NB4 (cell line): Measurements from ENCODE around the gene RGS3.

Source experiments
- DNase-seq: peaks from one replicate; pipeline ENCODE4 v3.0.0; 2010; ENCODE audit warnings: low read depth
- H3K4me3 ChIP-seq: one replicate; pipeline ENCODE4 v1.5.1; 2011; ENCODE audit warnings: mild to moderate bottlenecking, low read depth, low read length, moderate library complexity
- CTCF ChIP-seq: IDR thresholded peaks from one replicate; pipeline ENCODE4 v1.5.1; 2012; ENCODE audit warnings: low read depth, low read length
- MAX ChIP-seq: IDR thresholded peaks from 2 replicates; pipeline ENCODE4 v1.6.1; 2011; ENCODE audit warnings: low read depth, low read length
- MYC ChIP-seq: IDR thresholded peaks from 2 replicates; pipeline ENCODE4 v1.6.1; 2011; ENCODE audit warnings: low read depth, low read length
- POLR2A ChIP-seq: IDR thresholded peaks from 2 replicates; pipeline ENCODE4 v1.6.1; 2011; ENCODE audit warnings: mild to moderate bottlenecking; ENCODE audit not compliant: insufficient read length; ENCODE audit errors: extremely low read depth

The RGS3 gene

GRCh38 chr9:113612828-113613227, 149.3 kb downstream of the RGS3 start:
- no peak for DNase-seq
- no peak overlapping the region for H3K4me3 ChIP-seq
- no peak for TF ChIP-seq POLR2A
- TF ChIP-seq MAX, result no peak
- TF ChIP-seq CTCF, result no peak
- TF ChIP-seq MYC, result no peak

GRCh38 chr9:113613815-113614413, 150.4 kb downstream of the RGS3 start:
- no peak for DNase-seq
- TF ChIP-seq CTCF (no peak), POLR2A (no peak), MAX (no peak), MYC (no peak)
- H3K4me3 ChIP-seq, result no peak overlapping the region

GRCh38 chr9:113614843-113615648, 151.5 kb downstream of the RGS3 start:
- peak; percentile 36 for DNase-seq
- no peak for TF ChIP-seq MAX
- no peak for TF ChIP-seq POLR2A
- TF ChIP-seq CTCF, result no peak
- no peak for TF ChIP-seq MYC
- H3K4me3 ChIP-seq, result no peak overlapping the region

- TF ChIP-seq MAX (no peak), MYC (no peak), POLR2A (no peak), CTCF (no peak)
- DNase-seq, result peak; percentile 71
- no peak overlapping the region for H3K4me3 ChIP-seq
Measured at GRCh38 chr9:113616116-113616515, 152.6 kb downstream of the RGS3 start.

- no peak overlapping the region for H3K4me3 ChIP-seq
- DNase-seq, result no peak
- TF ChIP-seq MAX (no peak), MYC (no peak), CTCF (no peak), POLR2A (no peak)
Measured at GRCh38 chr9:113616621-113617496, 153.3 kb downstream of the RGS3 start.
